DND-41 (cell line): ENCODE measurements around the gene PCDHB11.
A peak's percentile ranks its signal among the peaks of the same experiment; 100 is the strongest.
"Not testable (repeated sequence)": the region's sequence is repeated elsewhere in the genome, so short reads cannot be mapped to it uniquely, and the experiment has no call there.

ENCODE experiments used
- ATAC-seq: fragments of 200-7000 bp; cut with Tn5 transposase; 3 replicates; pipeline ENCODE4 v1.9.1; 2021; ENCODE audit warnings: low read depth; ENCODE audit not compliant: insufficient read depth
- DNase-seq: peaks from one replicate; pipeline ENCODE4 v3.0.0-alpha.2; 2020
- H2AFZ ChIP-seq: 2 replicates; pipeline ENCODE4 v1.6.0; 2012; ENCODE audit warnings: low read depth, low read length
- H3K27ac ChIP-seq: 2 replicates; pipeline ENCODE4 v1.5.1; 2012; ENCODE audit warnings: low read length, inconsistent platforms
- H3K27me3 ChIP-seq: fragments of 200-600 bp; sonication (generic); 2 replicates; pipeline ENCODE4 v1.6.0; 2012; ENCODE audit warnings: low read length, mild to moderate bottlenecking, inconsistent platforms; ENCODE audit not compliant: insufficient read depth, poor library complexity
- H3K36me3 ChIP-seq: 2 replicates; pipeline ENCODE4 v1.5.1; 2012; ENCODE audit warnings: low read length, inconsistent platforms; ENCODE audit not compliant: insufficient read depth
- H3K4me1 ChIP-seq: 2 replicates; pipeline ENCODE4 v1.5.1; 2012; ENCODE audit warnings: mild to moderate bottlenecking, low read length; ENCODE audit not compliant: insufficient read depth
- H3K4me2 ChIP-seq: 2 replicates; pipeline ENCODE4 v1.6.0; 2012; ENCODE audit warnings: mild to moderate bottlenecking, moderate library complexity, low read length, inconsistent platforms; ENCODE audit not compliant: insufficient read depth
- H3K4me3 ChIP-seq, 2 experiments: fragments of 200-600 bp in 1 of 2; shearing (Covaris generic) in 1 of 2; 2 replicates each; pipeline ENCODE4 v1.5.1; 2012 to 2016; ENCODE audit warnings: inconsistent platforms in 2 of 2, low read length in 2 of 2, mild to moderate bottlenecking in 2 of 2, low read depth in 1 of 2, moderate library complexity in 1 of 2
- H3K79me2 ChIP-seq: 2 replicates; pipeline ENCODE4 v1.6.0; 2012; ENCODE audit warnings: low read length, inconsistent platforms; ENCODE audit not compliant: insufficient read depth
- H3K9ac ChIP-seq: 2 replicates; pipeline ENCODE4 v1.6.0; 2012; ENCODE audit warnings: low read depth, mild to moderate bottlenecking, inconsistent platforms, low read length, moderate library complexity
- H3K9me3 ChIP-seq: 2 replicates; pipeline ENCODE4 v1.5.1; 2012; ENCODE audit warnings: low read length, moderate library complexity, mild to moderate bottlenecking, inconsistent platforms; ENCODE audit not compliant: insufficient read depth, severe bottlenecking
- H4K20me1 ChIP-seq: 2 replicates; pipeline ENCODE4 v1.6.0; 2012; ENCODE audit warnings: low read length; ENCODE audit not compliant: insufficient read depth
- CTCF ChIP-seq: IDR thresholded peaks from 2 replicates; pipeline ENCODE4 v1.5.1; 2012; ENCODE audit warnings: borderline replicate concordance, low read length, moderate library complexity, mild to moderate bottlenecking; ENCODE audit not compliant: poor library complexity, severe bottlenecking; ENCODE audit errors: extremely low read depth
- EZH2 ChIP-seq: IDR thresholded peaks from 3 replicates; pipeline ENCODE4 v1.6.1; 2012; ENCODE audit warnings: borderline replicate concordance, low read depth, mild to moderate bottlenecking, moderate library complexity, low read length, inconsistent platforms; ENCODE audit not compliant: severe bottlenecking

PCDHB11 gene

GRCh38 chr5:141208478-141208877 lies 9.1 kb downstream of the PCDHB11 start, which contains the start of gene PCDHB12:
Gene PCDHB12, plus strand, starts transcription at chr5:141208719. Its CDS starts 189 bp downstream, at chr5:141208908.
- Histone ChIP-seq H3K4me2 (no peak within 1 kb of the TSS), H4K20me1 (no peaks in the 10 kb centered on the region), H3K79me2 (no peaks in the 10 kb centered on the region), H3K4me3 (no peak within 1 kb of the TSS), H3K9me3 (no peaks in the 10 kb centered on the region), H3K27ac (no peak within 1 kb of the TSS), H3K9ac (no peak within 1 kb of the TSS), H3K36me3 (no peaks in the 10 kb centered on the region), H2AFZ (no peak within 1 kb of the TSS), H3K27me3 (peaks cover 11% of the 10 kb centered on the region), H3K4me1 (no peaks in the 10 kb centered on the region)
- no peak for ATAC-seq
- TF ChIP-seq EZH2 = no peak
- TF ChIP-seq CTCF = peak; percentile 40
- DNase-seq = no peak

GRCh38 chr5:141210281-141210680 lies 10.9 kb downstream of the PCDHB11 start:
- not testable (repeated sequence) for H3K27ac ChIP-seq

GRCh38 chr5:141210849-141211248 lies 11.4 kb downstream of the PCDHB11 start:
- H3K36me3 ChIP-seq, H4K20me1 ChIP-seq, ATAC-seq, H3K9me3 ChIP-seq, H3K4me3 ChIP-seq, H3K4me2 ChIP-seq, H2AFZ ChIP-seq, H3K4me1 ChIP-seq, H3K79me2 ChIP-seq, DNase-seq, H3K27ac ChIP-seq, H3K9ac ChIP-seq: not testable (repeated sequence)
- H3K27me3 ChIP-seq = peaks cover 11% of the 10 kb centered on the region

More at GRCh38 chr5:141210281-141210680, 10.9 kb downstream of the PCDHB11 start:
- not testable (repeated sequence) for H3K4me1 ChIP-seq, H3K4me3 ChIP-seq, H3K79me2 ChIP-seq, DNase-seq, H4K20me1 ChIP-seq, H3K9me3 ChIP-seq, H2AFZ ChIP-seq, H3K4me2 ChIP-seq, H3K36me3 ChIP-seq, H3K9ac ChIP-seq, ATAC-seq
- H3K27me3 ChIP-seq = peaks cover 11% of the 10 kb centered on the region

GRCh38 chr5:141213656-141214339 lies 14.4 kb downstream of the PCDHB11 start, which contains the start of gene PCDHB13:
Gene PCDHB13, plus strand, starts transcription at chr5:141213919. Its CDS starts 205 bp downstream, at chr5:141214124.
- H4K20me1 ChIP-seq, H3K9ac ChIP-seq, H3K4me1 ChIP-seq, H3K27ac ChIP-seq, H3K36me3 ChIP-seq, H3K4me3 ChIP-seq, H2AFZ ChIP-seq, H3K79me2 ChIP-seq, H3K27me3 ChIP-seq, H3K4me2 ChIP-seq, H3K9me3 ChIP-seq: not testable (repeated sequence)
- ATAC-seq (peak; percentile 73), DNase-seq (peak; percentile 54)
- TF ChIP-seq CTCF = peak; percentile 61

- not testable (repeated sequence) for H2AFZ ChIP-seq, H3K27ac ChIP-seq, H4K20me1 ChIP-seq, H3K79me2 ChIP-seq, H3K4me2 ChIP-seq, DNase-seq, H3K4me3 ChIP-seq, H3K9ac ChIP-seq, ATAC-seq, H3K27me3 ChIP-seq, H3K9me3 ChIP-seq, H3K36me3 ChIP-seq, H3K4me1 ChIP-seq
Observed at GRCh38 chr5:141214583-141214982, 15.2 kb downstream of the PCDHB11 start.

GRCh38 chr5:141215504-141215903 lies 16.1 kb downstream of the PCDHB11 start:
- not testable (repeated sequence) for H3K36me3 ChIP-seq, H3K4me1 ChIP-seq, H2AFZ ChIP-seq, H3K4me2 ChIP-seq, ATAC-seq, H3K79me2 ChIP-seq, DNase-seq, H3K27me3 ChIP-seq, H3K9me3 ChIP-seq, H3K27ac ChIP-seq, H3K4me3 ChIP-seq, H4K20me1 ChIP-seq, H3K9ac ChIP-seq
